Smooth muscle cell (in vitro differentiated cells): Measurements from ENCODE around the gene LCN10. TPM values are rescaled to one million over a fixed set of nuclear protein-coding genes. Genes with fewer than 3 reads are reported as not detected.

Experiments used
- DNase-seq: peaks from one replicate; lab custom pipeline; 2025; ENCODE audit not compliant: unreplicated experiment; lab: John Stamatoyannopoulos, UW
- H2AFZ ChIP-seq: fragments of 200-600 bp; sonication (generic); 2 replicates; pipeline ENCODE4 v1.6.0; 2016; ENCODE audit warnings: antibody characterized with exemption, low read depth, mild to moderate bottlenecking
- H3F3A ChIP-seq: fragments of 200-600 bp; sonication (generic); 2 replicates; pipeline ENCODE4 v1.6.0; 2017; ENCODE audit warnings: antibody characterized with exemption, low read depth
- H3K27ac ChIP-seq: fragments of 200-600 bp; sonication (generic); 2 replicates; pipeline ENCODE4 v1.5.1; 2016; ENCODE audit warnings: low read depth, mild to moderate bottlenecking
- H3K27me3 ChIP-seq: fragments of 200-600 bp; sonication (generic); 2 replicates; pipeline ENCODE4 v1.6.1; 2016; ENCODE audit warnings: low read depth, mild to moderate bottlenecking
- H3K36me3 ChIP-seq: fragments of 200-600 bp; sonication (generic); 2 replicates; pipeline ENCODE4 v1.5.1; 2016; ENCODE audit warnings: low read depth
- H3K4me1 ChIP-seq: fragments of 200-600 bp; sonication (generic); 2 replicates; pipeline ENCODE4 v1.5.1; 2016; ENCODE audit warnings: low read depth
- H3K4me2 ChIP-seq: fragments of 200-600 bp; sonication (generic); 2 replicates; pipeline ENCODE4 v1.6.0; 2016; ENCODE audit warnings: mild to moderate bottlenecking
- H3K4me3 ChIP-seq: fragments of 200-600 bp; sonication (generic); 2 replicates; pipeline ENCODE4 v1.5.1; 2016; ENCODE audit warnings: mild to moderate bottlenecking
- H3K79me2 ChIP-seq: fragments of 200-600 bp; sonication (generic); 2 replicates; pipeline ENCODE4 v1.6.0; 2016; ENCODE audit warnings: low read depth, mild to moderate bottlenecking
- H3K9ac ChIP-seq: fragments of 200-600 bp; sonication (generic); 2 replicates; pipeline ENCODE4 v1.6.0; 2016; ENCODE audit warnings: low read depth
- H3K9me3 ChIP-seq: fragments of 200-600 bp; sonication (generic); replicated peaks from 2 replicates; pipeline ENCODE4 v1.5.1; 2016; ENCODE audit warnings: low read depth
- H4K20me1 ChIP-seq: fragments of 200-600 bp; sonication (generic); 2 replicates; pipeline ENCODE4 v1.6.0; 2016; ENCODE audit warnings: low read depth
- CTCF ChIP-seq: fragments of 200-600 bp; sonication (generic); IDR thresholded peaks from 2 replicates; pipeline ENCODE4 v1.5.1; 2017; ENCODE audit warnings: borderline replicate concordance, mild to moderate bottlenecking, antibody characterized with exemption; ENCODE audit not compliant: insufficient read depth, poor library complexity, severe bottlenecking
- WGBS: methylation state at CpG from one replicate; pipeline ENCODE4 v1.1.7; 2016; ENCODE audit warnings: low lambda C conversion rate; 5-methylcytosine and 5-hydroxymethylcytosine counted together
- polyA plus RNA-seq: library from polyadenylated mRNA; unstranded; fragments of >200 nt; fragmentation: Nextera tagmentation; extraction: Ambion mirVana; gene quantifications from 2 replicates; pipeline ENCODE4 v1.2.1, GENCODE V29; 2016
- total RNA-seq: library from RNA; depleted of rRNA; stranded (reverse); fragments of >200 nt; gene quantifications from 2 replicates; pipeline ENCODE4 v1.2.3, GENCODE V29; 2014

Gene LCN10
- total and polyA plus RNA-seq, 2 experiments from 2014 or later: not detected

DNA sequence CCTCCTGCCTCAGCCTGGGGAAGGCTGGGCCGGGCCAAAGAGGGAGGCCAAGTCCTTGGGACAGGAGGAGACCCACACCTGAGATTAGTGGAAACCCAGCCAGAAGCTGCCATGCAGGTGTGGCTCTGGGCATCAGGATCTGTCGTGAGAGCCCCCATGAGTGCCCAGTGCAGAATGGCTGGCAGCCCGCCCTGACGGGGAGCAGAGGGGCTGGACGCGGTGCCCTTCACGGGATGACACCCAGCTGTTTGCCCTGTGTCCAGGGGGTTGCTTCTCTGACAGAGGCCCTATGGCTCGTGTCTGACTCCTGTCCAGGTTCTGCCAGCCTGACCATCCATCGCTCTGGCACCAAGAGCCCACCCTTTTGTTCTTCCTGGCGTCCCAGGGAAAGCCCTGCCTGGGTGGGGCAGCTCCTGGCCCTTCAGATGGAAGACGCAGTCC, 21.8 kb downstream of the LCN10 start:
- Histone ChIP-seq H2AFZ (no peak overlapping the region), H4K20me1 (peaks cover 83% of the 10 kb centered on the region), H3K27me3 (no peaks in the 10 kb centered on the region), H3K36me3 (no peaks in the 10 kb centered on the region), H3K4me2 (no peak overlapping the region), H3K79me2 (no peaks in the 10 kb centered on the region), H3K9me3 (no peaks in the 10 kb centered on the region), H3K9ac (no peak overlapping the region), H3K4me1 (peaks cover 3% of the 10 kb centered on the region), H3K27ac (no peak overlapping the region), H3K4me3 (no peak overlapping the region), H3F3A (no peaks in the 10 kb centered on the region)
- WGBS: 88% methylated on average over 11 of the region's 11 CpGs
- TF ChIP-seq CTCF: no peak
- DNase-seq: no peak

GRCh38 chr9:136720251-136720897, 22.4 kb downstream of the LCN10 start:
- Histone ChIP-seq H3K27ac (no peak overlapping the region), H3K4me1 (no peaks in the 10 kb centered on the region), H3K4me3 (no peak overlapping the region), H2AFZ (no peak overlapping the region), H3K9ac (no peak overlapping the region), H3K79me2 (no peaks in the 10 kb centered on the region), H3F3A (no peaks in the 10 kb centered on the region), H3K9me3 (no peaks in the 10 kb centered on the region), H3K36me3 (no peaks in the 10 kb centered on the region), H3K27me3 (no peaks in the 10 kb centered on the region), H4K20me1 (peaks cover 82% of the 10 kb centered on the region), H3K4me2 (no peak overlapping the region)
- no peak for DNase-seq
- WGBS: 67% methylated on average over 16 of the region's 20 CpGs
- no peak for TF ChIP-seq CTCF

- H3K4me1 ChIP-seq: no peaks in the 10 kb centered on the region
- H3K4me3 ChIP-seq: no peak overlapping the region
- no peaks in the 10 kb centered on the region for H3K79me2 ChIP-seq
- no peak overlapping the region for H3K27ac ChIP-seq
- H4K20me1 ChIP-seq: peaks cover 71% of the 10 kb centered on the region
- no peak overlapping the region for H3K4me2 ChIP-seq
- H3K36me3 ChIP-seq: no peaks in the 10 kb centered on the region
- H3K9ac ChIP-seq: no peak overlapping the region
- H2AFZ ChIP-seq: no peak overlapping the region
- no peak for DNase-seq
- WGBS: 95% methylated on average over 17 of the region's 24 CpGs
- no peaks in the 10 kb centered on the region for H3K27me3 ChIP-seq
- TF ChIP-seq CTCF: no peak
- no peaks in the 10 kb centered on the region for H3K9me3 ChIP-seq
- H3F3A ChIP-seq: no peaks in the 10 kb centered on the region
Observed at GRCh38 chr9:136719195-136719880, 23.4 kb downstream of the LCN10 start.
